Activated T-helper 1 cell treated with anti-CD3 and anti-CD28 coated beads, Interleukin-12 subunit alpha, Interleukin-12 subunit beta, Interleukin-2, Interleukin-4 antibody, amounts not matched to agents 30 ng/mL and 10 ng/mL and 1 ng/mL, durations not matched to agents 14 hours and 24 hours and 36 hours (primary cell): Measurements from ENCODE around the gene WDR81. TPM values are rescaled to one million over a fixed set of nuclear protein-coding genes. Genes with fewer than 3 reads are reported as not detected.

Experiments
- DNase-seq: peaks from one replicate; pipeline ENCODE4 v3.0.0; 2021; ENCODE audit warnings: low spot score
- H3K27ac Mint-ChIP-seq: one replicate; pipeline ENCODE4 v1.8.0; 2021; ENCODE audit warnings: mild to moderate bottlenecking, mixed read lengths
- H3K27me3 Mint-ChIP-seq: one replicate; pipeline ENCODE4 v1.8.0; 2022; ENCODE audit warnings: mild to moderate bottlenecking, moderate library complexity, mixed read lengths; ENCODE audit not compliant: insufficient read depth
- H3K36me3 Mint-ChIP-seq: one replicate; pipeline ENCODE4 v1.8.0; 2021; ENCODE audit warnings: low read depth, mixed read lengths
- H3K4me1 Mint-ChIP-seq: one replicate; pipeline ENCODE4 v1.8.0; 2021; ENCODE audit warnings: low read depth, mixed read lengths
- H3K4me3 Mint-ChIP-seq: one replicate; pipeline ENCODE4 v1.8.0; 2021; ENCODE audit warnings: mild to moderate bottlenecking, moderate library complexity, mixed read lengths
- H3K9me3 Mint-ChIP-seq: one replicate; pipeline ENCODE4 v1.8.0; 2021; ENCODE audit warnings: mixed read lengths
- intact Hi-C: fragments of 100-400 bp; cut with micrococcal nuclease; formaldehyde crosslinking; loops from one replicate; pipeline ENCODE4 v1.15.1; 2024
- total RNA-seq: library from RNA; stranded (reverse); gene quantifications from 2 replicates; pipeline ENCODE4 v1.2.3, GENCODE V29; 2022

The WDR81 gene
- total RNA-seq, 1 donor from 2014 or later: 21.6 TPM

DNA sequence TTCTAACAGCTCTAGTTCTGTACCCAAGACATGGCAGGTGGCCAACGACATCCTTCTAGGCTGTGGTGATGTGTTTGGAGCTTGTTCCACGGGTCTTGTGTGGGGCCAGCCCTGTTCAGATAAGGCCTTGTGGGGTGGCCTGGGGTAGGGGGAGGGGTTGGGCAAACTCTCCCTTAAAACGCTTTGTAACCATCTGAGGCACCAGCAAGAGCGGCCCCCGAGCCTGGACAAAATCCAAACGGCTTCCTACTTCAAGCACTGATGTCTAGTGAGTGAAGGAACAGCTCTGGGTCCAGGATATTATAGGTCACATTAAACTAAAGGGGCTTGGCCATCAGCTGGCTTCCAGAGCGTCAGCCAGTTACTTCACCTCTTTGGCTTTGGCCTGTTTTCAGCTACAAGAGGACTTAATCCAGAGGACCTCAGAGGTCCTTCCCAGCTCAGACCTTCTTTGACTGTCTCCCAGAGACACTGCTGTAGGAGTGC lies 49.2 kb downstream of the WDR81 start:
- Mint-ChIP-seq H3K9me3 (no peaks in the 10 kb centered on the region), H3K27ac (no peak overlapping the region), H3K4me3 (no peak overlapping the region), H3K4me1 (peaks cover 9% of the 10 kb centered on the region), H3K27me3 (no peaks in the 10 kb centered on the region), H3K36me3 (peaks cover 13% of the 10 kb centered on the region)
- intact Hi-C loops: no loop called here
- DNase-seq: no peak

DNA sequence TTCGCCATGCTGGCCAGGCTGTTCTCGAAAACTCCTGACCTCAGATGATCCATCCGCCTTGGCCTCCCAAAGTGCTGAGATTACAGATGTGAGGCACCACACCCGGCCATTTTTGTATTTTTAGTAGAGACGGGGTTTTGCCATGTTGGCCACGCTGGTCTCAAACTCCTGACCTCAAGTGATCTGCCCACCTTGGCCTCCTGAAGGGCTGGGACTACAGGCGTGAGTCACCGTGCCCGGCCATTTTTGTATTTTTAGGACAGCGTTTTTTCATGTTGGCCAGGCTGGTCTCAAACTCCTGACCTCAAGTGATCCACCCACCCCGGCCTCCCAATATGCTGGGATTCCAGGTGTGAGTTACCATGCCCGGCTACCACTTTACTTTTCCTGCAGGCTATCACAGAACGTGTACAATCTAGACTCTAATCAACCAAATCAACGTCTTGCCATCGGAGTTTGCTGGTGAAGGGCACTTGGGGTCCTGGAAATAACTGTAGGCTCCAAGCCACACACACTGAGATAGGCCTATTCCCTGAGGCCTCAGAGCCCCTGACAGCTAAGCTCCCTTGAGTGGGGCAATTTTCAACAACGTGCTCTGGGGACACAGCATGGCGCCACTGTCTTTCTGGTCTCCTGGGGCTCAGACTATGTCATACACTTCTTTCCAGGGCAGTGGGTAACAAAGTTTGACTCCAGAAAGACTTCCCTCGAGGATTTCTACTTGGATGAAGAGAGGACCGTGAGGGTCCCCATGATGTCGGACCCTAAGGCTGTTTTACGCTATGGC lies 50.1 kb downstream of the WDR81 start:
- no peak overlapping the region for H3K4me3 Mint-ChIP-seq
- H3K36me3 Mint-ChIP-seq: peaks cover 14% of the 10 kb centered on the region
- H3K27me3 Mint-ChIP-seq: no peaks in the 10 kb centered on the region
- intact Hi-C loops: no loop called here
- peaks cover 9% of the 10 kb centered on the region for H3K4me1 Mint-ChIP-seq
- H3K27ac Mint-ChIP-seq: peak overlapping the region; percentile 7
- DNase-seq: no peak
- no peaks in the 10 kb centered on the region for H3K9me3 Mint-ChIP-seq

DNA sequence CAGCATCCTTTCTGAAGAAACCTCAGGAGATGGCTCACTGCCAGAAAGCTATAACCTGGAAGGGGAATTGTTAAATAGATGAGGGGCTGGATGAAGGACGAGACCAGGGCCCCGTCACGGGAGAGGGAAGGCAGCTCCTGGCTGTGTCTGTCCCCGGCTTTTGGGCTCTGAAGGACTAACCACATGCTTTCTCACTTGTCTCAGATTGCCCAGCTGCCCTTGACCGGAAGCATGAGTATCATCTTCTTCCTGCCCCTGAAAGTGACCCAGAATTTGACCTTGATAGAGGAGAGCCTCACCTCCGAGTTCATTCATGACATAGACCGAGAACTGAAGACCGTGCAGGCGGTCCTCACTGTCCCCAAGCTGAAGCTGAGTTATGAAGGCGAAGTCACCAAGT lies 51.8 kb downstream of the WDR81 start:
- Mint-ChIP-seq H3K36me3 (peaks cover 20% of the 10 kb centered on the region), H3K4me1 (peaks cover 9% of the 10 kb centered on the region), H3K27me3 (no peaks in the 10 kb centered on the region), H3K4me3 (no peak overlapping the region), H3K9me3 (no peaks in the 10 kb centered on the region), H3K27ac (no peak overlapping the region)
- intact Hi-C loops: no loop called here
- no peak for DNase-seq

DNA sequence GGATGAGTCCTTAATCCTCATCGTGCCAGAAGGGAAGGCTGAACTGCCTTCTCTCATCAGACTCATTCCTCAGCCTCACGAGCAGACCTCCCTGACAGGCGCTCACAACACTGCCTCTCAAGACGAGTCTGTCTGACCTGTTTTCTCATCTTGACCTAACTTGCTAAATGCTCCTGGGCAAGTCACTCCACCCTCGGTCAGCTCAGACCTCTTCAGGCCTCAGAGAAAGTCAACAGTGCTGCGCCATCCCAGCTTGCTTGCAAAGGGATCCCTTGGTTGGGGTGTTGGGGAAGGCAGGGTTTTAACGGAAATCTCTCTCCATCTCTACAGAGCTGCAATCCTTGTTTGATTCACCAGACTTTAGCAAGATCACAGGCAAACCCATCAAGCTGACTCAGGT lies 52.4 kb downstream of the WDR81 start:
- Mint-ChIP-seq H3K27me3 (no peaks in the 10 kb centered on the region), H3K9me3 (no peaks in the 10 kb centered on the region), H3K36me3 (peaks cover 22% of the 10 kb centered on the region), H3K4me3 (no peak overlapping the region), H3K4me1 (peaks cover 9% of the 10 kb centered on the region), H3K27ac (no peak overlapping the region)
- intact Hi-C loops: no loop called here
- no peak for DNase-seq

DNA sequence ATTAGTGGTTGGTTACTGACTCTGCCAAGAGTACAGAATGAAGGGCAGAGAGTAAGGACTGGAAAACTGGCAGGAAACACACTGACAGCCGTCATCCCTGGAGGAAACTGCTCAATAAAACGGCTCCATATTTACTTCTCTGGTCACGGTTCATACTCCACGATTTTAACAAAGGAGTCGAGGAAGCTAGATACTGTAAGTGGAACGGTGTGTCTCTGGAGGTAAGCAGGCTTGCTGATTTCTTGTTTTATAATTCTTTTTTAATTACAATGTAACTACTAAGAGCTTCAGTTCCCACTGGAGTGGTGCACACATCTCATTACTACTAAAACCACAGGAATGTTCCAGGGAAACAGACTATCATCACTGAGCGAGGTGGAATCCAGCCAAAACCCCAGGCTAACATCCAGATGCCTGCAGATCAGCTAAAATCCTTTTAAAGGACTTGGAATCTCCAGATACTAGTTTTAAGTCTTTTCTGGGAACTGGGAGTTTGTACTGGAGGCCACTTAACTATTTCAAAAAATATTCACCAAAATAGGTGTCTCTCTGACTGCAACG lies 55.1 kb downstream of the WDR81 start:
- no peaks in the 10 kb centered on the region for H3K27me3 Mint-ChIP-seq
- peaks cover 40% of the 10 kb centered on the region for H3K36me3 Mint-ChIP-seq
- intact Hi-C loops: no loop called here

GRCh38 chr17:1782171-1782567 lies 57.7 kb downstream of the WDR81 start:
- Mint-ChIP-seq H3K4me3 (no peak overlapping the region), H3K36me3 (peaks cover 45% of the 10 kb centered on the region), H3K27ac (no peak overlapping the region), H3K27me3 (no peaks in the 10 kb centered on the region), H3K9me3 (no peaks in the 10 kb centered on the region), H3K4me1 (peaks cover 10% of the 10 kb centered on the region)
- intact Hi-C loops: no loop called here
- no peak for DNase-seq

More for the DNA sequence above, 55.1 kb downstream of the WDR81 start:
- Mint-ChIP-seq H3K9me3 (no peaks in the 10 kb centered on the region), H3K4me1 (peaks cover 10% of the 10 kb centered on the region), H3K4me3 (no peak overlapping the region), H3K27ac (no peak overlapping the region)
- DNase-seq: no peak

DNA sequence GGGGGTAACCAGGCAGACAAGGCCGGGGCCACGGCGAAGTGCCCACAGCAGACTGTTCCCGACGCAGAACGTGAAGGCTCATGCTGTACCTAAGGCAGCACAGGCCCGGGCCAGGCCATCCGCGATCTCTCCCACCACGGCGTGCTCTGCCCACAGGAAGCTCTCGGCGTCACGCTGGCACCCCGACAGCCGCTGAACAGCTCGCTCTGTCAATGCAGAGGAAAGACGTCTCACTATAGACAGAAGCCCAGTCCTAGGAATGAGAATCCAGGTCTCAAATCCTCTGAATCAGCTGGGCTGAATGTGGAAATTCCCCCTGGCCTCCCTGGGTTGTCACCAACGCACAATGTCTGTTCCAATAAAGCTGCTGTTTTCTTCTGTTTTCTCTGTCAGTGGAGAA lies 58.8 kb downstream of the WDR81 start:
- DNase-seq: no peak
- Mint-ChIP-seq H3K9me3 (no peaks in the 10 kb centered on the region), H3K27me3 (no peaks in the 10 kb centered on the region), H3K4me3 (no peak overlapping the region), H3K27ac (peak overlapping the region; percentile 44), H3K36me3 (peaks cover 44% of the 10 kb centered on the region), H3K4me1 (peaks cover 10% of the 10 kb centered on the region)
- intact Hi-C loops: no loop called here

DNA sequence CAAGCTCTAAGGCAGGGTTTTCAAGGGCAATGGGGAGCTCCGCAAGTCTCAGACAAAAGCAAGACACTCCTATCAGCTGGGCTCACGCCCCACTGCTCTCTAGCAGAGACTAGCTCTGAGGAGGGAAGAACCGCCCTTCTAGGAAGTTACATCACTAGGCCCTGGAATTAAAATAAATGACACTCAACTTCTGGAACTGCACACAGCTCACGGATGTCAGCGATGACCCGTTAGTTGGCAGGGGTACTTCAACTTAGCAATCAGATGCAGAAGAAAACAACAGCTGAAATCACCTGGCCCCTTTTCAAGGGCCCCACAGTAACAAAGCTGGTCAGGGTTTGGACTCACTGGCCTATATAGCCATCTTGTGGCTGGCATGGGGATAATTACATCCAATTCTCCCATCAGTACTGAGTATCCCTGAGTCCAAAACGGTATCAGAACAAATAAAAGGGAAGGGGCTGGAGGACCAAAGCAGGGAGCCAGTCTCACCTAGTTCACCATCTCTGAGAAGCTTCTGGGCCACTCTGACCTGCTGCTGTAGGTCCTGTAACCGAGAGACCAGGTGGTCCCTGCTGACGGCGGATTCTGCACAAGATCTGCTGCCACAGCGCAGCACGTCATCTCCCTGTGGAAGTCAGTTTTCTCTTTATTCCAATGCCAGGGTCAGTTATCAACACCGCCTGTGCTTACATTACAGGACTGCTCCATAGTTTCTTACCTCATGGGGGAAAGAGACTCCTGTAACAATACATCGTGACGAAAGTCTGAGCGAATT lies 59.5 kb downstream of the WDR81 start:
- Mint-ChIP-seq H3K4me3 (no peak overlapping the region), H3K4me1 (peaks cover 10% of the 10 kb centered on the region), H3K27me3 (no peaks in the 10 kb centered on the region), H3K9me3 (no peaks in the 10 kb centered on the region), H3K27ac (peak overlapping the region; percentile 44), H3K36me3 (peaks cover 44% of the 10 kb centered on the region)
- intact Hi-C loops: loop anchor here (1.0 kb wide), 2 partner anchors 64 to 115 kb away; no protein-coding TSS in a partner anchor
- no peak for DNase-seq

- H3K36me3 Mint-ChIP-seq: peaks cover 38% of the 10 kb centered on the region
- no peak for DNase-seq
- no peaks in the 10 kb centered on the region for H3K27me3 Mint-ChIP-seq
- H3K4me1 Mint-ChIP-seq: peaks cover 10% of the 10 kb centered on the region
- intact Hi-C loops: no loop called here
- H3K4me3 Mint-ChIP-seq: no peak overlapping the region
- H3K27ac Mint-ChIP-seq: no peak overlapping the region
- no peaks in the 10 kb centered on the region for H3K9me3 Mint-ChIP-seq
These were observed 61.4 kb downstream of the WDR81 start for GRCh38 chr17:1785930-1786329.

GRCh38 chr17:1786708-1787107 lies 62.2 kb downstream of the WDR81 start:
- peaks cover 37% of the 10 kb centered on the region for H3K36me3 Mint-ChIP-seq
- H3K9me3 Mint-ChIP-seq: no peaks in the 10 kb centered on the region
- DNase-seq: no peak
- H3K4me1 Mint-ChIP-seq: peaks cover 10% of the 10 kb centered on the region
- no peak overlapping the region for H3K4me3 Mint-ChIP-seq
- no peaks in the 10 kb centered on the region for H3K27me3 Mint-ChIP-seq
- no peak overlapping the region for H3K27ac Mint-ChIP-seq
- intact Hi-C loops: no loop called here

DNA sequence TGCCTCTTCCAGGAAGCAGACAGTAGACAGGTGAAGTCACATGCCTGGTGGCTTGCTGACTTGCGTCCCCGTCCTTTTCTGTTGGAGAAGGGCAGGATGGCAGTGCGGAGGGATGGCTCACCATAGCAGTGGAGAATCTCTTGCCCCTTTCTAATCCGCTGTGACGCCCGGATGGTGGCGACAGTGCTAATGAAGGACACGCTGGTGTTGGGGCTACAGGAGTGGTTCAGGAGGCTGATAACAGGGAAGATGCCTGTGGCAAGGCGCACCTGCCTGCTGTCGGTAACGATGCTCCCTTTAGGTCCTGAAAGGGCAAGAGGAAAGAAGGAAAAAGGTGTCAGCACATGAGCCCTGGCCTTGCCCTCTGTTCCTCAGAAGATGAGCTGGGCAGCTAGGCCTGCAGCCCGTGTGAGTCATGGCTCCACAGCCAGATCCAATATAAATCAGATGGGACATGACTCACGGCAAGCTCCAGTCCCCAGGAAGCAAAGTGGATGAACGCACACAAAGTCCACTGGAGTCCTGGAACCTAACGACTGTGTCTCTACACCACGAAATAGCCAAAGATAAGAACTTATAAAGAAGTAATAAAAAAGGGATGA lies 62.9 kb downstream of the WDR81 start:
- DNase-seq: no peak
- H3K27ac Mint-ChIP-seq: no peak overlapping the region
- no peak overlapping the region for H3K4me3 Mint-ChIP-seq
- H3K9me3 Mint-ChIP-seq: no peaks in the 10 kb centered on the region
- intact Hi-C loops: no loop called here
- peaks cover 30% of the 10 kb centered on the region for H3K36me3 Mint-ChIP-seq
- H3K4me1 Mint-ChIP-seq: peaks cover 10% of the 10 kb centered on the region
- H3K27me3 Mint-ChIP-seq: no peaks in the 10 kb centered on the region
